Measurements from ENCODE around the gene GRIK3.
A peak's percentile ranks its signal among the peaks of the same experiment; 100 is the strongest.

GRCh38 chr1:37035796-37036666, 1.7 kb upstream of the GRIK3 start:
- TF ChIP-seq RBBP5 (IDR thresholded peaks at IDR 0.05; ENCODE audit: borderline replicate concordance, low read depth, low read length): 0 out of 2 replicates have a peak, but pooled peaks have one; percentile 2
- no peak for TF ChIP-seq POLR2A (IDR thresholded peaks at IDR 0.05; ENCODE audit: control extremely low read depth in 1 of 2, low read depth in 2 of 2, low read length in 2 of 2)
- no peak for TF ChIP-seq MAFK (IDR thresholded peaks at IDR 0.05; ENCODE audit: low read depth, low read length)
- peak; percentile 26 to 37; a peak in 3 of 4 replicates for TF ChIP-seq RAD21 (IDR thresholded peaks at IDR 0.05 in 1 of 2, conservative IDR thresholded peaks at IDR 0.05 in 1 of 2; ENCODE audit: low read depth in 2 of 2, low read length in 2 of 2)
- TF ChIP-seq GABPA (IDR thresholded peaks at IDR 0.05; ENCODE audit: borderline replicate concordance, insufficient read depth, low read length): peak; percentile 83; the same call in 1 of the 2 replicates
- TF ChIP-seq MAX (IDR thresholded peaks at IDR 0.05): no peak
- no peak for TF ChIP-seq FOSL1 (IDR thresholded peaks at IDR 0.05; ENCODE audit: insufficient read depth, low read depth, low read length)
- no peak for TF ChIP-seq SAP30 (IDR thresholded peaks at IDR 0.05; ENCODE audit: insufficient read depth, insufficient replicate concordance, low read length)
- TF ChIP-seq CHD1 (IDR thresholded peaks at IDR 0.05; ENCODE audit: low read depth, low read length): no peak
